HG03066 (cell line): Measurements from ENCODE around the gene SCYL1.
"Not testable (repeated sequence)": the region's sequence is repeated elsewhere in the genome, so short reads cannot be mapped to it uniquely, and the experiment has no call there.

Source experiments
- ATAC-seq: cut with Tn5 transposase; IDR thresholded peaks from one replicate; pipeline ENCODE4 v1.9.1; 2021; ENCODE audit warnings: low read depth; ENCODE audit not compliant: unreplicated experiment

SCYL1 gene

GRCh38 chr11:65504674-65505465 lies 20.0 kb upstream of the SCYL1 start:
- no peak for ATAC-seq

GRCh38 chr11:65505466-65506289 lies 19.2 kb upstream of the SCYL1 start:
- ATAC-seq = no peak

GRCh38 chr11:65506290-65506771 lies 18.6 kb upstream of the SCYL1 start:
- no peak for ATAC-seq

- peak; percentile 49 for ATAC-seq
Measured at GRCh38 chr11:65506772-65507505, 17.9 kb upstream of the SCYL1 start.

- not testable (repeated sequence) for ATAC-seq
Measured at GRCh38 chr11:65512311-65512710, 12.6 kb upstream of the SCYL1 start.

- no peak for ATAC-seq
Measured at GRCh38 chr11:65516135-65516968, 8.5 kb upstream of the SCYL1 start.

- not testable (repeated sequence) for ATAC-seq
Measured at GRCh38 chr11:65518941-65519549, 5.8 kb upstream of the SCYL1 start.

GRCh38 chr11:65521777-65522521 lies 2.9 kb upstream of the SCYL1 start:
- not testable (repeated sequence) for ATAC-seq

GRCh38 chr11:65522718-65523630 lies 1.9 kb upstream of the SCYL1 start:
- not testable (repeated sequence) for ATAC-seq

GRCh38 chr11:65523631-65523968 lies 1.3 kb upstream of the SCYL1 start:
- ATAC-seq = not testable (repeated sequence)

- ATAC-seq = no peak
Measured at GRCh38 chr11:65524014-65524740, 706 bp upstream of the SCYL1 start.

- ATAC-seq = peak; percentile 17
Measured at GRCh38 chr11:65525546-65526480, 930 bp downstream of the SCYL1 start.

- no peak for ATAC-seq
Measured at GRCh38 chr11:65526744-65527143, 1.9 kb downstream of the SCYL1 start.

GRCh38 chr11:65528819-65529350 lies 4.0 kb downstream of the SCYL1 start:
- no peak for ATAC-seq

GRCh38 chr11:65529475-65530156 lies 4.7 kb downstream of the SCYL1 start:
- no peak for ATAC-seq

- no peak for ATAC-seq
Measured at GRCh38 chr11:65530157-65530496, 5.2 kb downstream of the SCYL1 start.
